GM19238 (cell line): ENCODE measurements around the gene OR1F1.
"Not testable (repeated sequence)": the region's sequence is repeated elsewhere in the genome, so short reads cannot be mapped to it uniquely, and the experiment has no call there.

ENCODE experiments used
- DNase-seq: peaks from one replicate; pipeline ENCODE4 v3.0.0; 2011; ENCODE audit warnings: low spot score; ENCODE audit not compliant: insufficient read length

The OR1F1 gene

DNA sequence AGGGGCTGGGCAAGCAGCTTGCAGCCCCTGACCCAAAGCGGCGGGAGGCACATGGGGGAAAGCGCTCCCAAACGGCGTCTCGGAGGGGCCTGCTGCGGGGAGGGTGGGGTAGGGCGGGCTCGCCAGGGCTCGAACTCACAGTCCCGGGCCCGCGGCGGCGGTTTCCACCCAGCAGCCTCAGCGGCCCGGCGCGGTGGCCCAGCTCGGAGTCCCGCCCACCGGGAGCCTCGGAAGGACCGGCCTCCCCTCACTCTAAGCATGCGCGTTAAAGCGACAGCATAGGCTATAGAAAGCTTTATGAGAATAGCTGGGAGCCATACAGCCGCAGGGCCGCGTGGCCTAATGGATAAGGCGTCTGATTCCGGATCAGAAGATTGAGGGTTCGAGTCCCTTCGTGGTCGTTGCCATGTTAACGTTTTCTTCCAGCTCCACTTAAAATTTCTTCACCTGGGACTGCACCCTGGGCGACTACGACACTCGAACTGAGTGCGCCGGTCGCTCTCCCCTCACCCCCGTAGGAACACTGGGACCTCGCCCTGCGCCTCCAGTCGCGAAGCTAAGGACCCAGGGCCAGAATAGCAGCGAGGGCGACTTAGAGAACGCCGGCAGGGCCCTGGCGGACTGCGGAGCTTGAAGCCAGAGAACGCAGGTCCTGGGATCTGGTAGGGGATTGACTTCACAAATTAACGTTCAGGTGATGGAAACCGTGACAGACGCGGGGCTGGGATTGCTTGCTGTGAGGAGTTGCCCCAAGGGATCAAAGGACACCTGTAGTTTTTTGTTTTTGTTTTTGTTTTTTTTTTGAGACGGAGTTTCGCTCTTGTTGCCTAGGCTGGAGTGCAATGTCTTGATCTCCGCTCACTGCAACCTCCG is 37.4 kb upstream of the OR1F1 start:
- DNase-seq, result peak; percentile 94

DNA sequence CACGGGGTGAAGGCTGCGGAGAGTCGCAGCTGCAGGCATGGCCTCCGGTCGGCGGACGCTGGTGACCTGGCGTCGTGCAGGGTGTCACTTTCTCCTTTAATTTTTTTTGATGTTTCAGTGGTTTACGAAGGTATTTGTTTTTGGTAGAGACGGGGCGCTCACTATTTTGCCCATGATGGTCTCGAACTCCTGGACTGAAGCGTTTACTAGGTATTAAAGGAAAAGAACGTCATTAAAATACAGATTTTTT is 36.1 kb upstream of the OR1F1 start:
- DNase-seq, result no peak

DNA sequence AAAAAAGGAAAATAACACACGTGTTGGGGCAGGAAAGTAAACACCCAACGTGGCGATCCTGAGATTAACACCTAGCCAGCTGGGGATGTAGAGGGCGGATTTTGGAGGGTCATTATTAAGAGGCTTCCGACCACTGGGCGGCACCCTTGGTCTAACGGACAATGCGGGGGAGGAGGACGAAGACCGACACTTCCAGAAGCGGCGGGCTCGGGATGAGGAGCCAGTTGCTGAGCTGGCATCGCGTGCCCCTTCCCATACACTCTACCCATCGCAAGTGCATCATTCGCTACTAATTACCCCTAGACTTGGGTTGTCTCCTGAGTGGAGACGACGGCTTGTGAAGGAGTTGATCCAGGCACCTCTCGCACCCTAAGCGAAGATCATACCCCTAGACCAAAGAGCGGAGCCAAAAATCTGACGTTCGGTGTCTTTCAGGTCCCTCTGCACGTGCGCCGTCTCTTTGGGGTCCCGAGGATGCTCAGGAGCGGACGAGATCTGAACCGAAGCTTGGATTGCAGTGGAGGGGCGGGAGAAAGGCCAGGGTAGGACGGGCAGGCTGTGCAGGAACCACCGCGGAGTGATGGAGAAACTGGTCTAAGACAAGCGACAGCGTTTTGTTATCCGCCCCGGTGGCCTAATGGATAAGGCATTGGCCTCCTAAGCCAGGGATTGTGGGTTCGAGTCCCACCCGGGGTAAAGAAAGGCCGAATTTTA is 35.6 kb upstream of the OR1F1 start:
- no peak for DNase-seq

DNA sequence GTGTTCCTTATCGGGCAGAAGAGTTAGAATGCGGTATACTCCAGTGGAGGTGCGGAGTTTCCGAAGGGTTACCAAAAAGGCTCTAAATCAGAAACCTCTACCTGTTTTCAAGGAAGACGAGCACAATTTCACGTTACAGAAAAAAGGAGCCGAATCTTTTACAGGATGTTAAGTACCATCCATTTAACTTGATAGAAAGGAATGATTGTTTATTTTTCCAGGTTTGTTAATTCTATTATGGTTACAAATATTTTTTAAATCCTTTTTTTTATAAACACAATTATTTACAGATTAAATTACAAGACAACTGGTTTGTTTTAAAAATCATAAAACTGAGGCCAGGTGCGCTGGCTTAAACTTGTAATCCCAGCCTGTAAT is 35.0 kb upstream of the OR1F1 start:
- DNase-seq, result no peak

DNA sequence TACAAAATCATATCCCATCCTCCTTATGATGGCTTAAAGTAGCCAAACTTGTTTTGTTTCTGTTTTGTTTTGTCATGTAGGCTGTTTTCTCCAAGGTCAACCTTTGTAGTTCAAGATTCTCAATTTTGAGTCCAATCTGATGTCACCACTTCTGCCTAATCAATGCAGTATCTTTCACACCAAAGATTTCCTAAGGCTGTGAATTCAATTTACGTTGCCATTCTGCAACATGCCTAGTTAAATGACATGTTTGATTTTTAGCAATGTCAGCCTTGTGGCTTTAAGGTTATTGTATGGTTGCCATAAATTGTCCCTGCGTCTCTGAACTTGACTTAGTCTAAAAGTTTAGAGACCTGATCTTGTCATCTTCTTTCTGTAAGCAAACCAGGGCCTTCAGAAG is 32.8 kb upstream of the OR1F1 start:
- DNase-seq, result no peak

DNA sequence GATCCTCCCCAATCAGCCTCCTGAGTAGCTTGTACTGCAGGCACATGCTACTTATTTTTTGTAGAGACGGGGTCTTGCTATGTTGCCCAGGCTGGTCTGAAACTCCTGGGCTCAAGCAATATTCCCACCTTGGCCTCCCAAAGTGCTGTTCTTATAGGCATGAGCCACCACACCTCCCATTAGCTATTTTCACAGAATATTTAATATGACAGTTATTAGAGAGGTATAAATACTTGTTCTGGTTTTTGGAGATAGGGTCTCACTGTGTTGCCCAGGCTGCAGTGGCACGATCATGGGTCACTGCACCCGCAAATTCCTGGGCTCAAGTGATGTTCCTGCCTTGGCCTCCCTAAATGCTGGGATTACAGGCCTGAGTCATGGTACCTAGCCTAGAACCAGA is 32.0 kb upstream of the OR1F1 start:
- DNase-seq, result no peak

DNA sequence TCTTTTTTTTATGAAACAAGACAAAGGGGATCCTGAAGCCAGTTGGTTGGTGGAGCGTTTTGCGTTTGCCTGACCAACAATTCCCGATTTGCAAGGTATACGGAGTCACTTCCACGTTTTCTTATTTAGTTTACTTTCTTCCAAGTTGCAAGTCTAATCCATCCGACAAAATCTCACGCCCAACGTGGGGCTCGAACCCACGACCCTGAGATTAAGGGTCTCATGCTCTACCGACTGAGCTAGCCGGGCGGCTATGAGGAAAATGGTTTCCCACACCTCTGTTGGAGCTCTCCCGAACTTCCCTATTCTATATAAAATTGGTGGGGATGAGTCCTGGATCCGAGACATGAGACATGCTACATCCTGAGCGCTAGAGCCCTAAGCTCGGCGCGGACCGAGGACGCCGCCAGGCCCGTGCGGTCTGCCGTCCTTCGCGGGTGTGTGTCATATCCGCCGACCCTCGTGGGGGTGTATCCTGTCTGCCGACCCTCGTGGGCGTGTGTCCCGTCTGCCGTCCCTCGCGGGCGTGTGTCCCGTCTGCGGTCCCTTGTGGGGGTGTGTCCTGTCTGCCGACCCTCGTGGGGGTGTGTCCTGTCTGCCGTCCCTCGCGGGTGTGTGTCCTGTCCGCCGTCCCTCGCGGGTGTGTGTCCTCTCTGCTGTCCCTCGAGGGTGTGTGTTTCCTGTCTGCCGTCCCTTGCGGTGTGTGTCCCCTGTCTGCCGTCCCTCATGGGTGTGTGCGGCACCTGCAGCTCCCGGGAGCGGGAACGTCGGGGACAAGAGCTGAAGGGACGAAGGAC is 30.6 kb upstream of the OR1F1 start:
- no peak for DNase-seq

DNA sequence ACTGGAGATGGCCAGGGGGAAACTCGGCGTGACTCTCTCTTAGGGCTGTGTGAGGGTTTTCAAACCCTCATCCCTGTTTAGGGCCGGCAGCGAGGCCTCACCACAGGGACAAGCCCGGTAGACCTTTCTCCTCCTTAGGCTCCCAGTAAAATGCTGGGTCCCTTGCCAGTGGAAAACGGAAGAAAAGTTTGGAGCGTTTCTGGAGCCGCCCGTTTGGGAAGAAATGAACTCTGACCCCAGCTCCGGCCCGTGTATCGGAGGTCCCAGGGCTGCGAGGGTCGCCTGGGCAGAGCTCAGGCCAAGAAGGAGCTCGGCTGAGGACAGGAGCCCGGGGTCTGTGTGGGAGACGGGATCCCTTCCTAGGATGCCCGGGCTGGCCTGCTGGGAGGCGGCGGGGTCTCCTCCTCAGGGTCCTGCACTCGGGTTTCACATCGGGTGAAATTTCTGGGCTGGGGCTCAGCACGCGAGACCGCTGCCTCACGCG is 29.9 kb upstream of the OR1F1 start:
- DNase-seq, result no peak

DNA sequence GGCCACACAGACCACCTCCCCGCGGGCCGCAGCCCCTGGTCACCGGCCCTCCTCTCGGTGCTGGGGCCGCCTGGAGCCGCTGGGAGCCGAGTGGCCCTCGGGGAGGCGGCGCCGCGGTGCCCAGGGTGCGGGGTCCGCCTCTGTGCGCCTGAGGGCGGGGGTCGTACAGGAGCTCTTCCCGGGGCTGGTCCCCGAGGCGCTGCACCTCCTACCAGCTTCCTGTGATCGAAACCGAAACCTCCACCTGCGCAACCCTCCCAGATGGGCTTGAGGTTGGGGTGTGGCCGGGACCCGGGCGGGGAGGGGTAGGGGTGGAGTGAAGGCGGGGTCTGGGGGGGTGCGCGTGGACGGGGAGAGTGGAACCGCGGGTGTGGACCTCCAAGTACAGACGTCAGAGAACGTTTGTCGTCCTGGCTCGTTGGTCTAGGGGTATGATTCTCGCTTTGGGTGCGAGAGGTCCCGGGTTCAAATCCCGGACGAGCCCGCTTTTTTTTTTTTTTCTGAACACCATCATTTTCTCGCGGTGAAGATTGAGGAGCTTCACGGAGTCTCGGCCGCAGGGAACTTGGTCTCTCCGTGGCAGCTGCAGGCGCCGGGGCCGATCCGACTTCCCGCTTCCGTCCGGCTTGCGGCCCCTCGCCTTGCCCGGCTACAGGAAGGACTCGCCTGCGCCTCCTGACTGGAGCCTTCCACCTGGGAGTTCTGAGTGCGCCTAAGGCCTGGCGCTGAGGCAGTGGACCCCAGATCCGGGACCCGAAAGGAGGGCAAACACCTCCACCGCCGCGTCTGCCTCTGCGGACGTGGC is 29.3 kb upstream of the OR1F1 start:
- peak; percentile 92 for DNase-seq

DNA sequence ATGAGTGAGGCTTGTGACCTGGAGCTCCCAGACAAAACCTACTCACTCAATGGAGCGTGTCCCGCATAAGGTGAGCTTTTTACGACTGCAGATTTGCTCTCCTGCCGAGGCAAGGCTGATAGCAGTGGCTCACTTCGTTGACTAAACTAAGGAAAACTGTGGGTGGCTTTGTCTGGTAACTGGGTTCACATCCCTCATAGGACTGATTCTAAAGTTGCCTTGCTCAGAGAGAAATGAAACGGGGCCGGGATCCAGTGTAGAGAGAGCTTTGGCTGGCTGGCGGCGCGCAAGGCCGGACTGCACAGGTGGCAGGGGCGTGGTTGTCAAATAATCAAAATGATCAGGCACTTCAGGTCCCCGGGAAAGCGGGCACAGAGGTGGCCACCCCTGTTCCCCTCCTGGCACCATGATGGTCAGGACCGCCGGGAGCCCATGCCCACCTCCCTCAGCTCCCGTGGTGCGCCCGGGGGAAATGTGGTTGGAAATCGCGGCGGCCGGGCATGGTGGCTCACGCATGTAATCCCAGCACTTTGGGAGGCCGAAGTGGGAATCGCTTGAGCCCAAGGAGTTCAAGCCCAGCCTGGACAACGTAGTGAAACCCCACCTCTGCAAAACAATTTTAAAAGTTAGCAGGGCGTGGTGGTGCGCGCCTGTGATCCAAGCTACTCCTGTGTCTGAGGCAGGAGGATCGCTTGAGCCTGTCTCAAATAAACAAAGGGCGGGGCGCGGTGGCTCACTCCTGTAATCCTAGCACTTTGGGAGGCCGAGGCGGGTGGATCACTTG is 26.6 kb upstream of the OR1F1 start:
- no peak for DNase-seq

DNA sequence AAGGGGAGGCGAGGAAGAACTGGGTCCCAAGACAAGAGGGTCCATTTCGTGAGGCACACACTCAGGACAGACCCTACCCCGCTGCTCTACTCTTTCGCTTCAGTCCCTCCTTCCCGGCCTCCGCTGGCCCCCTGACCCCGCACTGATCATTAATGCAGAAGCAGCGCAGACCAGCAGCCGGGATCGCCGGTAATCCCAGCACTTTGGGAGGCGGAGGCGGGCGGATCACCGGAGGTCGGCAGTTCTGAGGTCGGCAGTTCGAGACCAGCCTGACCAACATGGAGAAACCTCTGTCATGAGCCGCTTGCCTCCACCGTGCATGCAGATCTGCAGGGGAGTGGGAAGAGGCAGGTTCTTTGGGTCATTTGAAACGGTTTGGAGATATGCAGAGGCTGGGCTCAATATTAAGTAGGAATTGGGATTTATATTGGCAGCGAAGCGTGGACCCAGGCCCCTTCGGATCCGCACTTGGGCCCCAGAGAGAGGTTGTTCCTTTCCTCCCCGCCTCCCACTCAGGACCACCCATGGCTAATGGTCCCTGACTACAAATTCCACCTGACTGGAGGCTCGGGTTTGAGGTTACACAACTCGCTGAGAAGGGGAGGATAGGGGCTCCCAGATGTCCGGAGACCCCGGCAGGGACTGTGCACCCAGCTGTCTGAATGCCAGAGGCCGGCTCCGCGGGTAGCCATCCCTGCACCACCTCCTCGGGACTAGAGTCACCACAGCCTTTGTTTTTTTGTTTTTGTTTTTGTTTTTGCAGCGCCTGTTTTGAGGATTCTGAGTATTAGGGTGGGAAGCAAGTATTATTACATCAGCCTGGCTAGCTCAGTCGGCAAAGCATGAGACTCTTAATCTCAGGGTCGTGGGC is 23.6 kb upstream of the OR1F1 start:
- DNase-seq, result no peak

DNA sequence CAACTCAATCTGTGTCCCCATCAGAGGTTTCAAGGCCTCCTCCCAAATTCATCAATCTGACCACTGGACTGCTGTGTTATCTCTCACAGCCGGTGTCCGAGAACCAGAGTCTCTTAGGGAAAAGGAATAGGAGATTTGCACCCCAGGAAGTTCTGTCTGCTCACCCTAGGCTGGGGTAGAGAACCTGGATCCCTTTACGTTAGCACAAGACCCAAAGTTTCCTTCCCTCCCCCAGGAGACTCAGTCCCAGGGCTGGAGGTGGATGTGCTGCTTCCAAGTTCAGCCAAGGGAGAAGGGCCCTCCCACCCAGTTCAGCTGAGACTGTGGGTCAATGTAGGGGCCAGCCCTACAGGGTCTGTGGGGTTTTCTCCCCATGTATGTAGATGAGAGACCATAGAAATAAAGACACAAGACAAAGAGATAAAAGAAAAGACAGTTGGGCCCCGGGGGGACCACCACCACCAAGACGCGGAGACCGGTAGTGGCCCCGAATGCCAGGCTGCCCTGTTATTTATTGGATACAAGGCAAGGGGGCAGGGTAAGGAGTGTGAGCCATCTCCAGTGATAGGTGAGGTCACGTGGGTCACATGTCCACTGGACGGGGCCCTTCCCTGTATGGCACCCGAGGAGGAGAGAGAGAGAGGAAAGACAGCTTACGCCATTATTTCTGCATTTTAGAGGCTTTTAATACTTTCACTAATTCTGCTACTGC is 22.7 kb upstream of the OR1F1 start:
- DNase-seq, result no peak

DNA sequence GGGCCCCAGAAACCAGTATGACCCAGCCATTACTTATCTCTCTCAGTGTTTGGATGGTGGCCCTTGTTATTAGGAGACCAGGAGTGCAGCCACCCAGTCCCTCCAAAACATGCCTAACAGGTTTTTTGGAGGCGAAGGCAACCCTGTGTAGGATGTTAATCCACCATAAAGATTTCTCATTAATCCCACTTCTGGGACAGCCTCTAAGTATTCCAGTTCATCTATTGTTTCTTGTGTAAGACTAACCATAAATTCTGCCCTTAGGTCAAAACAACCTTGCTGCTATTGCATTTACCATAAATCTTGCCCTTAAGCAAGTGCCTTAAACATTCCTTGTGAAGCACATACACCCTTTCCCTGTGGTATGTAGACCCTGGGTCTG is 21.5 kb upstream of the OR1F1 start:
- no peak for DNase-seq

DNA sequence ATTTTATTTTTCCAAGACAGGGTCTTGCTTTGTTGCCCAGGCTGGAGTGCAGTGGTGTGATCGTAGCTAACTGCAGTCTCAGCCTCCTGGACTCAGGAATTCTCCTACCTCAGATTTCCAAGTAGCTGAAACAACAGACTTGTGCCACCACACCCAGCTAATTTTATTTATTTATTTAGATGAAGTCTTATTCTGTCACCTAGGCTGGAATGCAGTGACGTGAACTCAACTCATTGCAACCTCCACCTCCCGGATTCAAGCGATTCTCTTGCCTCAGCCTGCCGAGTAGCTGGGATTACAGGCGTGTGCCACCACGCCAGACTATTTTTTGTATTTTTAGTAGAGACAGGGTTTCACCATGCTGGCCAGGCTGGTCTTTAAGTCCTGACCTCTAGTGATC is 19.3 kb upstream of the OR1F1 start:
- DNase-seq, result not testable (repeated sequence)

DNA sequence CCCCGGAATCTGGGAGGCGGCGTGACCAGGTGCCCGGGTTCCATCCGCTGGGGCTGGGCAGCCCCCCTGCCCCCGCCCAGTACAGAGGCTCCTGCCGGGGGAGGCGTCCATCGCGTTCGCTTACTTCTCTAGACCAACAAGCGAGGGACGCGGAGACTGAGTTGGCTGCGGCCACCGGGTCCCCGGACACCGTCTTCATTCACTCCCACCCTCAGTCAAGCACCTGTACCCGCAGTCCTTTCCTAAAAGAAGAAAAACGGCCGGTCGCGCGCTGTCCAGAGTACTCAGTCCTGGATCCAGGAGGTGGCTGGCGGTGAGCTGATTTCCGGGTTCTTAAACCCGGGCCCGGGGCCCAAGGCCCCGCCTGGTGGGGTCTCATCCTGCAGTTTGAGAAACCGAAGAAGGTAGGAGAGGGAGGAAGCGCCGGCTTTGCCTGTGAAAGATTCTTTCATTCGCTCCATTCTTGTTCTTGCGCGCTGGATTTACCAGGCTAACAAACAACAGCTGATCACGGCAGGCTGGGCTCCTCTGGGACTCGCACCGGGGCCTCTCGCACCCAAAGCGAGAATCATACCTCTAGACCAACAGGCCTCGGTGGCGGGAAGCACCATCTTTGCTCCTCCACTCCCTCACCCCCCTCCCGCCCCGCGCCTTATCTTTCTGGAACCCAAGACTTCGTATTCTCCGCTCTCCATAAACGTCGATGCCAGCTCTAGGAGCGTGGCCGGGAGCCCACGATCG is 17.4 kb upstream of the OR1F1 start:
- DNase-seq, result no peak

DNA sequence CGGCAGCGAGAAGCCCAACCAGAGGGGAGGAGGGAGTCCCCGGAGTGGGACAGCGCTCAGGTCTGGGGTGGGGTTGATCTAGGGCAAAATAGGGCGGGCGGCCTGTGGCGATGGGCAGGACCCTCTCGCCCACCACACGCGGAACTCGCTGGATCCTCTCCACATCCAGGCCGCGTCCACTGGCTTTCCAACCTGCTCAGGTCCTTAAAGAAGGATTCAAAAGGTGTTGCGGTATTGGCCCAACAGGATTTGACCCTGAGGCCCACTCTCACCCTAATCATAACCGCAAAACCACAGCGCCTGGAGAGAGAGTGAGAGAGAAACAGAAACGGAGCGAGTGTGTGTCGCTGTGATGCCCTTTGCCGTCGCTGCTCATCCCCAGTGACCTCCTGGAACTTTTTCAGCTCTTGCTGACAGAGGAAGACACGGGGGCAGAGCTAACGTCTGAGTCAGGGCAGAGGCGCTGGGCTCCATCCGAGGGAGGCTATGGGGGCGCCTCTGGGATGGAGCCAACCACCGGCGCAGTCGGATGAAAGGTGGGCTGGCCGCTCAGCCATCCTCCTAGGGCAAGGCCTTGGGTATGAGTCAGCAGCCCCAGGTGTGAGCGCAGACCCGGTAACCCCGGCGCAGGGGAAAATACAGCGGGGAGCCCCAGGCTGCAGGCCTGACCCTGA is 16.7 kb upstream of the OR1F1 start:
- no peak for DNase-seq

DNA sequence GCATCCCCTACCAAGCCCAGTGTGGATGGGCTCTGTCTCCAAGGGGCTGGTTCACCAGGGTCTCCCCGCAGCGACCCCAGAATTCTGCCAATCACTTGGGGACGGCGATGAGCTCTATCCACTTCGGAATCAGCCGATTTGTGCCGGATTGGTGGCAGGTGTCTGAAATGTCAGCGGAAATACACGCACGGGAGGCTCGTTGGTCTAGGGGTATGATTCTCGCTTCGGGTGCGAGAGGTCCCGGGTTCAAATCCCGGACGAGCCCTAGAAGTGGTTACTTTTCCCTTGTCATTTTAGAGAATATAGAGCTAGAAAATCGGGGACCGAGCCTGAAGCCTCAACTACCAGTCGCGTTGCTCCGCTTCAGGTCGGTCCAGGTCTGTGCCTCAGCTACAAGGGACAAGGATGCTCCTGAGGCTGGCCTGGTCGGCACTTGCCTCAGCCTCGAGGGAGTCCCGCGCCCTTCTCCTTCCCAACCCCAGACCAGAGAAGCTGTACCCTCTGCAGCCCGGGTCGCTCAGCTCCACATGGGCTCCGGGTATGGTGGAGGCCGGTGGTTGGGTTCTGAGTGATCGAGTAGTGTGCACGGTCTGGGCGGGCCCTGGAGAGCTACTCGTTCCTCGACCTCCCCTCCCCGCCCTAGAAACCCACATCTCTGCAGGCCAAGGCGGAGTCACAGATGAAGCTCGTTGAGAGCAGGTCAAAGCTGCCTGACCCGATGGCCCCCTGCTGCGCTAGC is 16.0 kb upstream of the OR1F1 start:
- DNase-seq, result no peak
